ENCODE results near the gene TMPRSS2. TPM values are rescaled to one million over a fixed set of nuclear protein-coding genes. Genes with fewer than 3 reads are reported as not detected.

TMPRSS2 gene
- total and polyA plus RNA-seq, 9 of the 15 experiments (the other 6 are each of a cell fraction or from before 2014, with no cell fraction given) = 0.20 TPM; not detected in 8

GRCh38 chr21:41460578-41461527 lies 47.1 kb downstream of the TMPRSS2 start:
- H3K4me3 ChIP-seq = no peak overlapping the region
- H3K27me3 ChIP-seq (ENCODE audit: control insufficient read depth in 2 of 2, insufficient read depth in 2 of 2, low read length in 2 of 2) = peaks cover 8 to 23% of the 10 kb centered on the region in 2 experiments; a peak in 3 of 5 replicates
- DNase-seq (ENCODE audit: extremely low read depth in 1 of 4, low spot score in 3 of 4) (peak; percentile 56 to 60 (median 57)), FAIRE-seq (peak; percentile 62), ATAC-seq (peak; percentile 95)
- ChIA-PET CTCF (ENCODE audit: low intra/inter-chr PET ratio) (interaction anchor here (0.9 to 1.5 kb wide), 4 partner anchors 173 to 340 kb away, joined by 4 to 6 read pairs (median 4); no protein-coding TSS in a partner anchor), POLR2A (no interaction called here)
- H4K20me1 ChIP-seq (replicated peaks; ENCODE audit: control insufficient read depth, insufficient read depth, low read length) = no peaks in the 10 kb centered on the region
- intact Hi-C loops (cut with micrococcal nuclease) (loop anchor here (1.0 kb wide), 1 partner anchor 178 kb away; no protein-coding TSS in a partner anchor), in situ Hi-C loops (cut with MboI) (no loop called here)
- no peak overlapping the region for H2AFZ ChIP-seq (ENCODE audit: low read depth, low read length)
- no peak overlapping the region for H3K27ac ChIP-seq (ENCODE audit: extremely low read depth, low read depth, low read length)
- H3K9ac ChIP-seq (ENCODE audit: insufficient read depth in 1 of 2, low read depth in 2 of 2, low read length in 2 of 2) = no peak overlapping the region
- no peaks in the 10 kb centered on the region for H3K9me1 ChIP-seq (ENCODE audit: control insufficient read depth, insufficient read depth, low read length)
- H3K4me1 ChIP-seq (replicated peaks in 1 of 2; ENCODE audit: control insufficient read depth in 2 of 2, insufficient read depth in 2 of 2, low read length in 2 of 2) = peaks cover 0 to 3% of the 10 kb centered on the region in 2 experiments; a peak in 1 of 5 replicates
- no peaks in the 10 kb centered on the region for H3K79me2 ChIP-seq (ENCODE audit: control insufficient read depth, insufficient read depth, low read length)
- no peak overlapping the region for H3K4me2 ChIP-seq (ENCODE audit: insufficient read depth, low read length)
- 2% methylated on average over 16 of the region's 17 CpGs for WGBS (ENCODE audit: insufficient coverage, low coverage, missing lambda C conversion rate)
- no TSS peak for BruUV-seq (replicated peaks)
- H3K9me3 ChIP-seq (replicated peaks; ENCODE audit: control insufficient read depth, insufficient read depth, low read depth, low read length) = no peaks in the 10 kb centered on the region
- H3K36me3 ChIP-seq (ENCODE audit: control insufficient read depth, insufficient read depth, low read length) = no peaks in the 10 kb centered on the region
- peak; percentile 74 for TF ChIP-seq SMC3 (conservative IDR thresholded peaks at IDR 0.05; ENCODE audit: insufficient read depth, low read depth, low read length)
- peak; percentile 61 to 76 (median 69) for TF ChIP-seq CTCF (IDR thresholded peaks at IDR 0.05 in 2 of 3, conservative IDR thresholded peaks at IDR 0.05 in 1 of 3; ENCODE audit: insufficient read depth in 2 of 3, low read depth in 1 of 3, low read length in 3 of 3)
- TF ChIP-seq MYNN (IDR thresholded peaks at IDR 0.05) = no peak
- no peak for TF ChIP-seq MYNN (CRISPR knock-in tag; IDR thresholded peaks at IDR 0.05)
- TF ChIP-seq POLR2B (IDR thresholded peaks at IDR 0.05; ENCODE audit: low read depth, partially characterized antibody) = no peak
- TF ChIP-seq REST (IDR thresholded peaks at IDR 0.05; ENCODE audit: borderline replicate concordance) = peak; percentile 41; the same call in 1 of the 2 replicates
- no peak for TF ChIP-seq REST (CRISPR knock-in tag; IDR thresholded peaks at IDR 0.05; ENCODE audit: low read depth)
- TF ChIP-seq XRCC5 (IDR thresholded peaks at IDR 0.05; ENCODE audit: low read depth, low read length) = peak; percentile 58; the same call in 1 of the 2 replicates
- no peak for TF ChIP-seq ZFP1 (CRISPR knock-in tag; IDR thresholded peaks at IDR 0.05)
- peak; percentile 7; the same call in 1 of the 2 replicates for TF ChIP-seq KLF16 (IDR thresholded peaks at IDR 0.05)
